HCT116 (cell line): ENCODE measurements around the gene PDCD1LG2. TPM values are rescaled to one million over a fixed set of nuclear protein-coding genes. Genes with fewer than 3 reads are reported as not detected.

Source experiments
- ATAC-seq: fragments of 200-7000 bp; cut with Tn5 transposase; 2 replicates; pipeline ENCODE4 v1.9.1; 2020; ENCODE audit warnings: mild to moderate bottlenecking, moderate library complexity
- BruUV-seq: library from RNA; stranded (reverse); fragments of 400-500 nt; replicated peaks from 2 replicates; lab custom pipeline; 2021; lab: Mats Ljungman, UMichigan
- CTCF ChIA-PET: fragments of 300-600 bp; sonication (Branson Sonifier 250); formaldehyde crosslinking; loops from one replicate; lab custom pipeline; 2021; ENCODE audit warnings: antibody characterized with exemption; lab: Charles Lee
- POLR2A ChIA-PET: fragments of 300-600, 350-600 bp; sonication (Branson Sonifier 250); formaldehyde crosslinking; loops from one replicate; lab custom pipeline; 2021; ENCODE audit warnings: antibody characterized with exemption; lab: Charles Lee
- RAD21 ChIA-PET, 2 experiments: fragments of 300-600 bp; sonication (Branson Sonifier 250); formaldehyde crosslinking; loops; one replicate each; lab custom pipeline; 2023; ENCODE audit warnings: low total read pairs in 2 of 2; ENCODE audit not compliant: uncharacterized antibody in 2 of 2, unreplicated experiment in 2 of 2, low non-redundant PET in 1 of 2; lab: Charles Lee
- DNase-seq: peaks from one replicate; pipeline ENCODE4 v3.0.0-alpha.2; 2010; ENCODE audit warnings: low read depth, low spot score
- H2AFZ ChIP-seq: fragments of 200-600 bp; shearing (Covaris generic), sonication (generic); 2 replicates; pipeline ENCODE4 v1.6.1; 2017; ENCODE audit warnings: low read depth, mixed run types, mixed read lengths, antibody characterized with exemption, low read length; ENCODE audit not compliant: poor library complexity, severe bottlenecking
- H3K27ac ChIP-seq: 2 replicates; pipeline ENCODE4 v1.5.1; 2012; ENCODE audit warnings: low read depth, low read length
- H3K27me3 ChIP-seq: fragments of 200-600 bp; sonication (generic); 2 replicates; pipeline ENCODE4 v1.6.1; 2016; ENCODE audit warnings: mixed run types, low read length, mixed read lengths; ENCODE audit not compliant: insufficient read depth
- H3K36me3 ChIP-seq, 2 experiments: fragments of 200-500 bp in 1 of 2; fragments of 200-600 bp in 1 of 2; sonication (Bioruptor generic) in 1 of 2; sonication (generic) in 1 of 2; 2 replicates each; pipeline versions ENCODE4 v1.5.1 to v1.6.1; 2014 to 2016; ENCODE audit warnings: low read length in 2 of 2, inconsistent platforms in 1 of 2, mixed read lengths in 1 of 2, mixed run types in 1 of 2; ENCODE audit not compliant: insufficient read depth in 2 of 2, control insufficient read depth in 1 of 2
- H3K4me1 ChIP-seq, 2 experiments: fragments of 200-600 bp in 1 of 2; sonication (generic) in 1 of 2; 2 replicates each; pipeline versions ENCODE4 v1.5.1 to v1.6.1; 2012 to 2017; ENCODE audit warnings: low read length in 2 of 2, inconsistent platforms in 1 of 2, mild to moderate bottlenecking in 1 of 2, mixed read lengths in 1 of 2, mixed run types in 1 of 2, moderate library complexity in 1 of 2; ENCODE audit not compliant: insufficient read depth in 2 of 2, control insufficient read depth in 1 of 2
- H3K4me2 ChIP-seq: fragments of 200-600 bp; sonication (generic); 2 replicates; pipeline ENCODE4 v1.6.1; 2017; ENCODE audit warnings: mixed run types, low read length, mixed read lengths
- H3K4me3 ChIP-seq, 2 experiments: fragments of 200-600 bp in 1 of 2; sonication (generic) in 1 of 2; replicated peaks in 1 of 2; 2 replicates each; pipeline ENCODE4 v1.5.1; 2011 to 2016; ENCODE audit warnings: low read length in 2 of 2, control low read depth in 1 of 2, low read depth in 1 of 2, mild to moderate bottlenecking in 1 of 2, mixed read lengths in 1 of 2, mixed run types in 1 of 2
- H3K79me2 ChIP-seq: fragments of 200-600 bp; sonication (generic); 2 replicates; pipeline ENCODE4 v1.6.1; 2017; ENCODE audit warnings: mild to moderate bottlenecking, mixed run types, low read length, moderate library complexity, mixed read lengths; ENCODE audit not compliant: insufficient read depth
- H3K9ac ChIP-seq: fragments of 200-600 bp; sonication (generic); 2 replicates; pipeline ENCODE4 v1.6.1; 2016; ENCODE audit warnings: low read length, mixed read lengths
- H3K9me2 ChIP-seq: fragments of 200-600 bp; sonication (generic), shearing (Covaris generic); 2 replicates; pipeline ENCODE4 v1.6.1; 2017; ENCODE audit warnings: mixed run types, mild to moderate bottlenecking, moderate library complexity; ENCODE audit not compliant: insufficient read depth
- H3K9me3 ChIP-seq, 2 experiments: fragments of 200-500 bp in 1 of 2; fragments of 200-600 bp in 1 of 2; sonication (Bioruptor generic) in 1 of 2; sonication (generic) in 1 of 2; 2 replicates each; pipeline ENCODE4 v1.6.1; 2014 to 2017; ENCODE audit warnings: low read length in 2 of 2, mixed read lengths in 2 of 2, inconsistent platforms in 1 of 2, low read depth in 1 of 2, mild to moderate bottlenecking in 1 of 2, mixed run types in 1 of 2, moderate library complexity in 1 of 2; ENCODE audit not compliant: control insufficient read depth in 1 of 2, insufficient read depth in 1 of 2
- H4K20me1 ChIP-seq: fragments of 200-600 bp; sonication (generic), shearing (Covaris generic); 2 replicates; pipeline ENCODE4 v1.6.1; 2017; ENCODE audit warnings: mixed run types, mild to moderate bottlenecking, moderate library complexity; ENCODE audit not compliant: insufficient read depth
- CEBPB ChIP-seq: IDR thresholded peaks from 2 replicates; pipeline ENCODE4 v1.6.1; 2012; ENCODE audit warnings: low read depth
- EGR1 ChIP-seq: IDR thresholded peaks from 2 replicates; pipeline ENCODE4 v1.6.1; 2012; ENCODE audit warnings: low read depth
- ELF1 ChIP-seq: IDR thresholded peaks from 2 replicates; pipeline ENCODE4 v1.6.1; 2012; ENCODE audit warnings: low read depth, borderline replicate concordance
- EZH2 ChIP-seq: fragments of 200-600 bp; sonication (generic); IDR thresholded peaks from 2 replicates; pipeline ENCODE4 v1.6.1; 2017; ENCODE audit warnings: antibody characterized with exemption, mixed run types
- EZH2phosphoT487 ChIP-seq: fragments of 200-600 bp; IDR thresholded peaks from 2 replicates; pipeline ENCODE4 v1.6.1; 2018; ENCODE audit warnings: antibody characterized with exemption, borderline replicate concordance
- POLR2A ChIP-seq: IDR thresholded peaks from 2 replicates; pipeline ENCODE4 v1.7.0; 2011; ENCODE audit warnings: borderline replicate concordance; ENCODE audit not compliant: insufficient read depth, insufficient read length; ENCODE audit errors: extremely low read depth
- RAD21 ChIP-seq: IDR thresholded peaks from 2 replicates; pipeline ENCODE4 v1.6.1; 2012; ENCODE audit warnings: low read depth, mild to moderate bottlenecking
- SIN3A ChIP-seq: IDR thresholded peaks from 2 replicates; pipeline ENCODE4 v1.6.1; 2012; ENCODE audit warnings: low read depth
- SP1 ChIP-seq: IDR thresholded peaks from 2 replicates; pipeline ENCODE4 v1.6.1; 2012; ENCODE audit warnings: low read depth
- SRF ChIP-seq: IDR thresholded peaks from 2 replicates; pipeline ENCODE4 v1.6.1; 2012; ENCODE audit warnings: low read depth
- ZNF274 ChIP-seq: fragments of 200-500 bp; sonication (Bioruptor generic); IDR thresholded peaks from 2 replicates; pipeline ENCODE4 v1.6.1; 2014; ENCODE audit warnings: mild to moderate bottlenecking, low read depth, low read length, inconsistent platforms
- intact Hi-C: fragments of 100-400 bp; cut with micrococcal nuclease; formaldehyde crosslinking; loops from 2 replicates; pipeline ENCODE4 v1.10.0; 2022
- total RNA-seq: library from RNA; stranded (reverse); gene quantifications from one replicate; pipeline ENCODE4 v1.2.1, GENCODE V29; 2021; ENCODE audit not compliant: unreplicated experiment
- TF ChIP-seq, protein P1 (sequence below): IDR thresholded peaks from 2 replicates; pipeline ENCODE4 v1.6.1; 2011; ENCODE audit warnings: mild to moderate bottlenecking, low read length, moderate library complexity; ENCODE audit not compliant: insufficient replicate concordance; ENCODE audit errors: extremely low read depth
- TF ChIP-seq, protein P2 (sequence below): IDR thresholded peaks from 2 replicates; pipeline ENCODE4 v1.6.1; 2012; ENCODE audit warnings: low read depth

The PDCD1LG2 gene
- total RNA-seq, 1 experiment from 2014 or later = not detected

DNA sequence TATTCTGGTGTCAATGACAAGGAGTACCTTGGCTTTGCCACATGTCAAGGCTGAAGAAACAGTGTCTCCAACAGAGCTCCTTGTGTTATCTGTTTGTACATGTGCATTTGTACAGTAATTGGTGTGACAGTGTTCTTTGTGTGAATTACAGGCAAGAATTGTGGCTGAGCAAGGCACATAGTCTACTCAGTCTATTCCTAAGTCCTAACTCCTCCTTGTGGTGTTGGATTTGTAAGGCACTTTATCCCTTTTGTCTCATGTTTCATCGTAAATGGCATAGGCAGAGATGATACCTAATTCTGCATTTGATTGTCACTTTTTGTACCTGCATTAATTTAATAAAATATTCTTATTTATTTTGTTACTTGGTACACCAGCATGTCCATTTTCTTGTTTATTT lies 40.2 kb upstream of the PDCD1LG2 start:
- H3K9me2 ChIP-seq = no peaks in the 10 kb centered on the region
- H3K4me2 ChIP-seq = no peak overlapping the region
- ATAC-seq (no peak), DNase-seq (no peak)
- ChIA-PET POLR2A (no interaction called here), CTCF (no interaction called here), RAD21 (interaction anchor here in 1 of 2 experiments (0.6 kb wide), 1 partner anchor 27 kb away, joined by 3 read pairs; no protein-coding TSS in a partner anchor)
- H3K36me3 ChIP-seq = no peaks in the 10 kb centered on the region
- H3K4me1 ChIP-seq = no peaks in the 10 kb centered on the region
- no peaks in the 10 kb centered on the region for H3K79me2 ChIP-seq
- H4K20me1 ChIP-seq = no peaks in the 10 kb centered on the region
- H3K27ac ChIP-seq = no peak overlapping the region
- intact Hi-C loops = no loop called here
- no peak overlapping the region for H3K4me3 ChIP-seq
- no TSS peak for BruUV-seq
- no peaks in the 10 kb centered on the region for H3K9me3 ChIP-seq
- no peaks in the 10 kb centered on the region for H3K27me3 ChIP-seq
- H3K9ac ChIP-seq = no peak overlapping the region
- H2AFZ ChIP-seq = no peak overlapping the region
- TF ChIP-seq, protein P1, sequence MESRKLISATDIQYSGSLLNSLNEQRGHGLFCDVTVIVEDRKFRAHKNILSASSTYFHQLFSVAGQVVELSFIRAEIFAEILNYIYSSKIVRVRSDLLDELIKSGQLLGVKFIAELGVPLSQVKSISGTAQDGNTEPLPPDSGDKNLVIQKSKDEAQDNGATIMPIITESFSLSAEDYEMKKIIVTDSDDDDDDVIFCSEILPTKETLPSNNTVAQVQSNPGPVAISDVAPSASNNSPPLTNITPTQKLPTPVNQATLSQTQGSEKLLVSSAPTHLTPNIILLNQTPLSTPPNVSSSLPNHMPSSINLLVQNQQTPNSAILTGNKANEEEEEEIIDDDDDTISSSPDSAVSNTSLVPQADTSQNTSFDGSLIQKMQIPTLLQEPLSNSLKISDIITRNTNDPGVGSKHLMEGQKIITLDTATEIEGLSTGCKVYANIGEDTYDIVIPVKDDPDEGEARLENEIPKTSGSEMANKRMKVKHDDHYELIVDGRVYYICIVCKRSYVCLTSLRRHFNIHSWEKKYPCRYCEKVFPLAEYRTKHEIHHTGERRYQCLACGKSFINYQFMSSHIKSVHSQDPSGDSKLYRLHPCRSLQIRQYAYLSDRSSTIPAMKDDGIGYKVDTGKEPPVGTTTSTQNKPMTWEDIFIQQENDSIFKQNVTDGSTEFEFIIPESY = no peak
- TF ChIP-seq EGR1 (no peak), EZH2 (no peak), SRF (no peak), SP1 (no peak), CEBPB (no peak)

DNA sequence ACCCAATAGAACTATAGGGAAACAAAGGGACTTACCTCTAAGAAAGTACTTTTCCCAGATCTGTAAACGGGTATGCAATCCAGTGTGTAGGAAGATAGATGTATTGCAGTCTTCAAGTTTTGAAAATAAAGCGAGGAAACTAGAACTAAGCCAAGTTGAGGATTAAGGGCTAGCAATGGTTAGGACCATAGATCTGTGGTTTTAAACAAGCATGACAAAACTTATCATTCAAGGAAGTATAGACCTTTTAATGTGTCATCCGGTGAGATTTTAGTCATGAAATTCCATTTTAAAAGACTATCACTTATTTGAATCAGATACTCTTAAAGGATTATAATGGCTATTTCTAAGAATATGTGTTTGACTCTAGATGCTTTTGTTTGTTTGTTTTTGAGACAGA lies 39.5 kb upstream of the PDCD1LG2 start:
- intact Hi-C loops = no loop called here
- ChIA-PET POLR2A (no interaction called here), RAD21 (no interaction called here), CTCF (no interaction called here)
- no peaks in the 10 kb centered on the region for H3K36me3 ChIP-seq
- ATAC-seq (no peak), DNase-seq (no peak)
- TF ChIP-seq SIN3A = no peak
- no peak for TF ChIP-seq EZH2phosphoT487
- no peak for TF ChIP-seq ZNF274
- TF ChIP-seq POLR2A = no peak
- TF ChIP-seq RAD21 = no peak
- no peak for TF ChIP-seq ELF1
- TF ChIP-seq, protein P2, sequence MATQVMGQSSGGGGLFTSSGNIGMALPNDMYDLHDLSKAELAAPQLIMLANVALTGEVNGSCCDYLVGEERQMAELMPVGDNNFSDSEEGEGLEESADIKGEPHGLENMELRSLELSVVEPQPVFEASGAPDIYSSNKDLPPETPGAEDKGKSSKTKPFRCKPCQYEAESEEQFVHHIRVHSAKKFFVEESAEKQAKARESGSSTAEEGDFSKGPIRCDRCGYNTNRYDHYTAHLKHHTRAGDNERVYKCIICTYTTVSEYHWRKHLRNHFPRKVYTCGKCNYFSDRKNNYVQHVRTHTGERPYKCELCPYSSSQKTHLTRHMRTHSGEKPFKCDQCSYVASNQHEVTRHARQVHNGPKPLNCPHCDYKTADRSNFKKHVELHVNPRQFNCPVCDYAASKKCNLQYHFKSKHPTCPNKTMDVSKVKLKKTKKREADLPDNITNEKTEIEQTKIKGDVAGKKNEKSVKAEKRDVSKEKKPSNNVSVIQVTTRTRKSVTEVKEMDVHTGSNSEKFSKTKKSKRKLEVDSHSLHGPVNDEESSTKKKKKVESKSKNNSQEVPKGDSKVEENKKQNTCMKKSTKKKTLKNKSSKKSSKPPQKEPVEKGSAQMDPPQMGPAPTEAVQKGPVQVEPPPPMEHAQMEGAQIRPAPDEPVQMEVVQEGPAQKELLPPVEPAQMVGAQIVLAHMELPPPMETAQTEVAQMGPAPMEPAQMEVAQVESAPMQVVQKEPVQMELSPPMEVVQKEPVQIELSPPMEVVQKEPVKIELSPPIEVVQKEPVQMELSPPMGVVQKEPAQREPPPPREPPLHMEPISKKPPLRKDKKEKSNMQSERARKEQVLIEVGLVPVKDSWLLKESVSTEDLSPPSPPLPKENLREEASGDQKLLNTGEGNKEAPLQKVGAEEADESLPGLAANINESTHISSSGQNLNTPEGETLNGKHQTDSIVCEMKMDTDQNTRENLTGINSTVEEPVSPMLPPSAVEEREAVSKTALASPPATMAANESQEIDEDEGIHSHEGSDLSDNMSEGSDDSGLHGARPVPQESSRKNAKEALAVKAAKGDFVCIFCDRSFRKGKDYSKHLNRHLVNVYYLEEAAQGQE = no peak
- TF ChIP-seq CEBPB = no peak
- BruUV-seq = no TSS peak
- no peak overlapping the region for H2AFZ ChIP-seq
- no peaks in the 10 kb centered on the region for H3K9me3 ChIP-seq
- H3K4me1 ChIP-seq = no peaks in the 10 kb centered on the region
- no peak overlapping the region for H3K9ac ChIP-seq
- H4K20me1 ChIP-seq = no peaks in the 10 kb centered on the region
- H3K79me2 ChIP-seq = no peaks in the 10 kb centered on the region
- H3K4me2 ChIP-seq = no peak overlapping the region
- H3K4me3 ChIP-seq = no peak overlapping the region
- no peaks in the 10 kb centered on the region for H3K9me2 ChIP-seq
- no peaks in the 10 kb centered on the region for H3K27me3 ChIP-seq
- no peak overlapping the region for H3K27ac ChIP-seq
